ENCODE measurements around the gene MACROD2.
A peak's percentile ranks its signal among the peaks of the same experiment; 100 is the strongest.

The MACROD2 gene

GRCh38 chr20:15222502-15223330 is 1227.4 kb downstream of the MACROD2 start:
- DNase-seq (ENCODE audit: low spot score): no peak

GRCh38 chr20:15224199-15224598 is 1228.9 kb downstream of the MACROD2 start:
- no peak for DNase-seq (ENCODE audit: low spot score)

GRCh38 chr20:15227102-15227501 is 1231.8 kb downstream of the MACROD2 start:
- no peak for DNase-seq (ENCODE audit: low spot score)

GRCh38 chr20:15232243-15232642 is 1236.9 kb downstream of the MACROD2 start:
- no peak for DNase-seq (ENCODE audit: low spot score)

GRCh38 chr20:15235471-15236198 is 1240.3 kb downstream of the MACROD2 start:
- DNase-seq (ENCODE audit: low spot score): no peak

GRCh38 chr20:15236812-15237211 is 1241.5 kb downstream of the MACROD2 start:
- peak; percentile 9 for DNase-seq (ENCODE audit: low spot score)

- DNase-seq (ENCODE audit: low spot score): no peak
These were observed 1244.4 kb downstream of the MACROD2 start for GRCh38 chr20:15239542-15240206.

GRCh38 chr20:15240801-15241200 is 1245.5 kb downstream of the MACROD2 start:
- DNase-seq (ENCODE audit: low spot score): no peak

- no peak for DNase-seq (ENCODE audit: low spot score)
These were observed 1246.4 kb downstream of the MACROD2 start for GRCh38 chr20:15241681-15242080.

- no peak for DNase-seq (ENCODE audit: low spot score)
These were observed 1247.5 kb downstream of the MACROD2 start for GRCh38 chr20:15242773-15243172.

- no peak for DNase-seq (ENCODE audit: low spot score)
These were observed 1250.6 kb downstream of the MACROD2 start for GRCh38 chr20:15245896-15246295.

GRCh38 chr20:15248618-15249395 is 1253.5 kb downstream of the MACROD2 start:
- DNase-seq (ENCODE audit: low spot score): no peak

- DNase-seq (ENCODE audit: low spot score): no peak
These were observed 1255.9 kb downstream of the MACROD2 start for GRCh38 chr20:15251171-15251570.

- DNase-seq (ENCODE audit: low spot score): no peak
These were observed 1257.0 kb downstream of the MACROD2 start for GRCh38 chr20:15252304-15252703.

GRCh38 chr20:15253431-15253830 is 1258.1 kb downstream of the MACROD2 start:
- no peak for DNase-seq (ENCODE audit: low spot score)

GRCh38 chr20:15256676-15257568 is 1261.6 kb downstream of the MACROD2 start:
- DNase-seq (ENCODE audit: low spot score): no peak

- DNase-seq (ENCODE audit: low spot score): no peak
These were observed 1262.2 kb downstream of the MACROD2 start for GRCh38 chr20:15257569-15257870.

GRCh38 chr20:15265581-15266309 is 1270.4 kb downstream of the MACROD2 start:
- DNase-seq (ENCODE audit: low spot score): no peak

- DNase-seq (ENCODE audit: low spot score): no peak
These were observed 1272.6 kb downstream of the MACROD2 start for GRCh38 chr20:15267935-15268334.

- no peak for DNase-seq (ENCODE audit: low spot score)
These were observed 1282.7 kb downstream of the MACROD2 start for GRCh38 chr20:15278041-15278440.
